Stimulated activated CD8-positive, alpha-beta memory T cell treated with anti-CD3 and anti-CD28 coated beads, Interleukin-15, amount 100 ng/mL, for 1 hour (primary cell): Measurements from ENCODE around the gene SUCLG2.

Source experiments
- DNase-seq: peaks from one replicate; pipeline ENCODE4 v3.0.0-alpha.2; 2020; ENCODE audit warnings: low read depth

SUCLG2 gene

DNA sequence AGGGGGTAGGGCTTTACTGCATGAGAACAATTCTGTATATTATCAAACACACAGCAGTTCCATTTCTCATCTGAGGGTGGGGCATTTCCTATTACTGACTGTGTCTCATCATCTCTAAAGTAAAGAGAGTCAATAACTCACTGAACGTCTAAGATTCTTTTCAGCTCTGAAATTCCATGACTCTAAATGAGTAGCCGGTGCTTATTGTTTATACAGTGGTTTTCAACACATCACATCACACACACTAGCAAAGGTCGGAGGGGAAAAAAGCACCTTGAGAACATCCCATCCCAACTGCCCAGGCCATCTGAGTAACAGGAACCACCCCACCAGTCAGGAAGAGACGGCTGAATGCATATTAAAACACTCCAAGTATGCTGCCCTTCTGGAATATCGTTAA, 196.0 kb downstream of the SUCLG2 start:
- DNase-seq, result no peak

DNA sequence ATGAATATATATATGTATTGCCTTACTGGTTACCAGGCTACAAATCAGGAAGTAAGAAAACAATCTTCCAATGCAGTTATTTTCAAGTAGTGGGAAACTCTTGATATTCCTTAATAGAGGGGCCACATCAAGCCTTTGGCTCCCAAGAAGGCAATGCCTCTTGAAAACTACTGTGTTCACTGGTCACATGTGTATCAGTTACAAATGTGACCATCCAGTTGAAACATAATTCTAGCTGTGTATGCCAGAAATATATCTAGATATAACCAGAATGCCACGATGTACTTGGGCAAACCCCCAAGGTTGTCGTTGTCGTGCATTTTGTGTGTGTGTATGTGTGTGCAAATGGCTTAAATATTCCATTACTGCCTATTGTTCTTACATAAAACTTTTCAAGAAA, 200.8 kb downstream of the SUCLG2 start:
- no peak for DNase-seq

DNA sequence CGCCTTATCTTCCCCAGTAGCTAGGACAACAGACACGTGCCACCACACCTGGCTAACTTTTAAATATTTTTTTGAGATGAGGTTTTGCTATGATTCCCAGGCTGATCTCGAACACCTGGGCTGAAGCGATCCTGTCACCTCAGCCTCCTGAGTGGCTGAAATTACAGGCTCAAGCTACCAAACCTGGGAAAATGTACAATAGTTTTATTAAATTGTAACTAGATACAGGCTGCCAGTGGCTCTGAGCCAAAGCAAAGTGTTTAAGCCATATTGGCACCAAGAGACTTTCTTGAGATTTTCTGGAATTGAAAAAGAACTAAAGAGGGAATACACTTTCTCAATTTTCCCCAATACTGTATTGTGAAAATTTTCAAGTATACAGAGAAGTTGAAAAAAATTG, 204.3 kb downstream of the SUCLG2 start:
- DNase-seq, result no peak

DNA sequence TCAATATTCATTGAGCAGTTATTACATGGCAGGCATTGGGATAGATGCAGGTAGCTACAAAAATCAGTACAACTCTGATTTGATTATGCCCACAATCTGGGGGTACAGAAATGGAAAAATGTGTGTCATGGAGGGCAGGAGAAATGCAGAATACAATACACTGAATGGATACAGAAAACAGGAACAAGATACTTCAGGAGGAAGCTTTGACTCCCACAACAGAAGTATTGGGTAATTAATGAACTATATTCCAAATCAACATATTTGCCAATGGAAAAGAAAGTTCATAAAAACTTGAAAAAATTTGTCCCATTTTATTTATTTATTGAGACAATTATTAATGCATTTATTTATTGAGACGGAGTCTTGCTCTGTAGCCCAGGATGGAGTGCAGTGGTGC, 207.0 kb downstream of the SUCLG2 start:
- no peak for DNase-seq

DNA sequence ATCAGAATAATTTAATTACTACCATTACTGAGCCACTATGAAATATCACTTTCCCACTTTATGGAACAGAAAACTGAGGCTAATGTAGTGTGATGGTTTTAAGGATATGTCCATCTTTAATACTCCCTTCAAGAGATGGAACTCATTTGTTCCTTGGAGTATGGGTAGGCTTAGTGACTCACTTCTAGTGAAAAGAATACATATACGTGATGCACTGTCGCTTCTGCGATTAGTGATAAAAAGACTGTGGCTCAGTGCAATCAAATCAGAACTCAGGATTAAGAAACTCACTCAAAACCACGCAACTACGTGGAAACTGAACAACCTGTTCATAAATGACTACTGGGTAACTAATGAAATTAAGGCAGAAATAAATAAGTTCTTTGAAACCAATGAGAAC, 216.6 kb downstream of the SUCLG2 start:
- DNase-seq, result no peak

DNA sequence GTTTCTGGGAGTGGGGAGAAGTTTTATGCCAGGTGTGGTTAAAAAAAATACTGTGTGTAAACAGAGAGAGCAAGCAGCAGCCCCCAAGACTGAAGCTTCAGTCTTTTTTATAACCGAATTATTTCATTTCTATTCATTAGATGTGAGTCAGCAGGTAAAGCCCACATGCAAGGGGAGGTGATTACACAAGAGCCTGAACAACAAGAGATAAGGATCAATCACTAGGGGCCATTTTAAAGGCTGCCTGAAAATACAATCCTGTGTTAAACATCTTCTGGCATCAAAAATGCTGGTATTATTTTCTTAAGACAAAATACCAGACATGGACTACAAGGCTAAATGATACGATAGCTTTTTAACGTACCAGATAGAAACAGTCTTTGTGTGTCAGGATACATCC, 217.3 kb downstream of the SUCLG2 start:
- DNase-seq, result no peak

DNA sequence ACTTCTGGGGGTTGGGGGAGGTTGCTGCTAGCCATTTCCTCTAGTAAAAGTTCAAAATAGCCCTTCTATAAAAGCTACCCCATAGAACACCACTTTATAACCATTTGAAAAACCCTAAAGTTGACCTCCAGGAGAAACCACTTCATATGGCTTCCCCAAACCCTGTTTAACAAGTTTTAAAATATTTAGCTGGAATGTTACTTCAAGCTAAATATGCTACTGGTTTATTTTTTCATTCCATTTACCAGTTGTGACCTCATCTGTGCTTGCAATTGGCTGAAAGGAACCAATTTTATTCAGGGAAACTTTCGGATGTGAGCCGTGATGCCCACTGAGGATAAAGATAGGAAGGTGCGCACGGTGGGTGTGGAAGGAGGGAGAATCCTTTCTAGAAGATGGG, 221.3 kb downstream of the SUCLG2 start:
- no peak for DNase-seq

DNA sequence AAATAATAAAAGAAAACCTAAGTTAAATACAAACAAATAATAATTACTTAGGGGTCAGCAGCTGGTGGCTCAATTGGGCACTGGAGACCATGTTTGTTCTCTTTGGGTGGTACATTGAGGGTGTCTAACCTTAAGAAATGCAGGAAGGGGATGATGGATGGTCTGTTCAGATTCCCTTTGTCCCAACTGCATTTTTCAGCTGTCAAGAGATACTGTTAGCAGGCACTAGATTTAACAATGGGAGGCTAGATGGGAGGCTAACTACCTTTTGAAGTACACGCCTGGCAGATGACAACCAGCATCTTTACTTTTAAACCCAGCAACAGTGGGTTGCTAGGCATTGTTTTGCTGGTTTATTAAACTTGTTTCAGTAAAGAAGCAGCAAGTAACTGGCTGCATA, 222.5 kb downstream of the SUCLG2 start:
- no peak for DNase-seq

DNA sequence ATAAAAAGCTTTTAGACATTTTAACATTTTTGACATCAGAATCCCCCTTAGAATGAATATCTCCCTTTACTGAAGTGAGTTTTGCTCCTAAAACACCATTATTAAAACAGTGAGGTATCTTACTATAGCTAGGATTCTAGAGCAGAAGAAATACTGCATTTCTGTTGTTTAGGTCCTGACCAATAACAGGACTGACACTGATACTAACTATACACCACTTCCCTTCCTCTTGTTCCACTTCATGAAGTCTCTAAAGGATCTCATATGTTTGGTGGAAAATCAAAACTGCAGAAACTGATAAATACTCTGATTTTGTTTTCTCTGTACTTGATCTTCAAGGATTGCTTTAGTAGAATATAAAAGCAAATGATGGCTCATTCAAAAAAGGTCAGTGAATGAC, 230.7 kb downstream of the SUCLG2 start:
- DNase-seq, result no peak

DNA sequence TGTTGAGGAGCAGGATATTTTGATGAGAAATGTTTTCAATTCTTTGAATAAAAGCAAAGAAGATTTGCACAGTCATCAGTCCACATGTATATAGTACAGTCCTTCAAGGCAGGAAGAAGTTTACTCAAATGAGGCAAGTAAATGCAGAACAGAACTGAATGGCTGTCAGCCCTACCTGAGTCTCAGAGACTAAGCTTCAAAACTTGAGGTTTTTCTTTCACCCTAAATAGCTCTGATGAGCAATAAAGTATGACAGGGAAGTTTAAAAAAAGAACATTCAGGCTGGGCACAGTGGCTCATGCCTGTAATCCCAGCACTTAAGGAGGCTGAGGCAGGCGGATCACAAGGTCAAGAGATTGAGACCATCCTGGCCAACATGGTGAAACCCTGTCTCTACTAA, 232.5 kb downstream of the SUCLG2 start:
- no peak for DNase-seq

DNA sequence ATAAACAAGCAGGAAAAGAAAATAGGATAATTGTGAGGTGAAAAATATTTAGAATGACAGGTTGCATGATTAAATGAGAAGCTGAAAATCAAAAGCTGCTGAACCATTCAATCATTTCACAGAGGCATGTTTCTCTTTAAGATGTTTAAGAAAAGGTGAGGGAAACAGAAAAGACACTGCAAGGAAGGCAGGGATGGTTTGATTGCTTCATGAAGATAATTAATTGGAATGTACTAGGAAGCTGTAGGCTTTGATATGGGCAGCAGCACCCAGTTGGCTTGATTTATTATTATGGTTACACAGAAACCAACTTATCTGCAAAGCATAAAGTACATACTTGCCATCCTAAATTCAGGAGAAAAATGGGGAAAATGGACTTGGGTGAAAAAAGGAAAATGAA, 234.6 kb downstream of the SUCLG2 start:
- no peak for DNase-seq

DNA sequence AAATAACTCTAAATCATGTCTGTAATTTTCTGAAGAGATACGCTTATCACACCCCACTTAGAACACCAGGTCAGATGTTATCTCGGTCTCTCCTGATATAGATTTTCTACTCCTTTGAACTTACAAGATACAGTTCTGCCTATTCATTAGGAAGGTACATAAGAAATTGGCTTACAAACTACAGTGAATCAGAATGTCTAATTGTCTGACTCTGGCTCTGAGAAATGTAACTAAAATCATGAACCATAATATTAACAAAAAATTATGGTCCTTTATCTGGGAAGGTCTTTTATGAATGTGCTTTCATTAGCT, 235.2 kb downstream of the SUCLG2 start:
- DNase-seq, result no peak

DNA sequence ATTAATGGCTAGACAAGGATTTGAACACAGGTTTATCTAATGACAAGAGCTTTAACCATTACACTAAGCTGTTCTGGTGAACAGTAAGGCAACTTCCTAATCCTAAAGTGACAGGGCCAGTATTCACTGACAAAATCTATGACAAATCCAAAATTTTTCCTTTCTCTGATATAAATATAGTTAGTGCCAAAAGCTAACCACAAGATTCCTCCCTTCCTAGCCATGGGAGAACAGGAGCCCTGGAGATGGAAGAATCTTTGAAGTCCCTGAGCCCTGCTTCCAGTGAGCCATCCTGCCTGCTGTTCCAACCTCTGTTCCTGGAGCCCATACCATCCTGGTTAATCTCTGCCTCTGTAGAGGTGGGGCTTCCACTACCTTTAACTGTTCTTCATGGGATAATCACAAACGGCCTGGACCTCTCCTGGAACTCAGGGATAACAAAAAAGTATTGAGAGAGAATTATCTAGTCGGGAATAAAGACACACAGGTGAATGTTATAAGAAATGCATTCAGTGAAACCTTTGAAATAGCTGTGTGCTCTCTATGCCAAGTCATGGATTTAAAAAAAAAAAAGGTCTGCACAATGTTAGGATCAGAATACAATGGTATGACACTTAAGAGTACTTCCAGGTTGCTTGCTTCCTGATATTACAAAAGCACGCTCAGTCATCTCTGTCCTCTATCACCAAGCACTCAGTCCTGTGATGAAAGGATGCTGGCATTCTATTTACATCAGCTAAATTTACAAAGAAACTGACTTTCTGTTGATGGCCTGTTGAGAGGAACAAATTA, 235.8 kb downstream of the SUCLG2 start:
- no peak for DNase-seq

DNA sequence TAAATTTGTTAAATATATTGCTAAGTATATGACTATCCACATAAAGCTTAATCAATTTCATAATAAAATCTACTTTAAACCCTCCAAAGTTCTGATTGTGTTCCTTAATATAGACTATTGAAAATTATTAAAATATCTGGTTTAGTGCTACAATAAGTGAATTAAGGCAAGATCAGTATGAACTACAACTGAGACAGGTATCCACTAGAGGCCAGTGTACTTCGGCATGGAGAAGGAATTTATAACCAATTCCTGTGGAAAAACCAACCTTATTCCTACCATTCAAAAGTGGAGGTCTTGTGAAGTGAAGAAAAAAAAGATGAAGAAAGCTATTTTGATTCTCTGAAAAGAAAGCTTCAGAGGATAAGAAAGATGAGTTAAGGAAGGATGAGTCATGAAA, 237.7 kb downstream of the SUCLG2 start:
- DNase-seq, result no peak

DNA sequence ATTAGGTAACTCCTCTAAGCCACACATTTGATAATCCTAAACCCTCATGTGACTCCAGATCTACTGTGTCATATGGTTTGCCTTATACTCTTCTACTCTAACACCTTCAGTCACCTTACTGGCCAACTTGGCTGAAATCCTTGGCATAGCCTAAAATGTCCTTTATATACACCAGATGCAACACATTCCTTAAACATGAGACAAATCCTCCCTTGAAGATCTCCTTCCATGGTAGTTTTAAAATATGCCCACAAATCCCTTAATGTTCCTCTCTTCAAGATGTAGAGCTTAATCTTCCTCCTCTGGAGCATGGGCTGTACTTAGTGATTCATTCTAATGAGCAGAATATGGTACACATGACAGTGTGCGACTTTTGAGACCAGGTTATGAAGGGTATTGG, 238.9 kb downstream of the SUCLG2 start:
- DNase-seq, result no peak

DNA sequence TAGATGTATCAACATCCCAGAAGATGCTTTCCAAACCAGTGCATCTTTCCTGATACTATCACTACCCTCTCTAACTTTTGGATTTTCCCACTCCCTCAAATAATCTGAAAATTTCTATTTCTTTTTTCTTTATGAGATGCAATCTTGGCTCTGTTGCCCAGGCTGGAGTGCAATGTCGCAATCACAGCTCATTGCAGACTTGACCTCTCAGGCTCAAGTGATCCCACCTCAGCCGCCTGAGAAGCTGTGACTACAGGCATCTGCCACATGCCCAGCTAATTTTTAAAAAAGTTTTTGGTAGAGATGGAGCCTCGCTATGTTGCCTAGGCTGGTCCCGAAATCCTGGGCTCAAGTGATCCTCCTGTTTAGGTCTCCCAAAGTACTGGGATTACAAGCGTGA, 239.7 kb downstream of the SUCLG2 start:
- DNase-seq, result no peak

DNA sequence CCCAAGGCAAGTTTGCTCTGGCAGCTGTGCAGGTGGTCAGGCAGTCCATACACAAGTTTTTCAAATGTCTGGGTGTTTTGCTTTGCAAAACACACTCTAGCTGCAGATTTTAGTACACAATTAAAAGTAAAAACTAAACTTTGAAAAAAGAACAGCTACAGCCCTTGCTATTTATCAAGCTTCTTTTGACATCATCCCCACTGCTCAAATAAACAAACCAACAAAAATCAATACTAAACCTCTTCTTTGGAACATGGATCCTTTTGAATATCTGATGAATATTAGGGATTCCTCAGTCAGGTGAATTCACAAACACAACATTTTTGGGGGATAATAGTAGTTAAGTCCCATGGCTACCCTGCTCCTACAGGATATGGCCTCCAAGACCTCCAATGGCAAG, 249.2 kb downstream of the SUCLG2 start:
- DNase-seq, result no peak

DNA sequence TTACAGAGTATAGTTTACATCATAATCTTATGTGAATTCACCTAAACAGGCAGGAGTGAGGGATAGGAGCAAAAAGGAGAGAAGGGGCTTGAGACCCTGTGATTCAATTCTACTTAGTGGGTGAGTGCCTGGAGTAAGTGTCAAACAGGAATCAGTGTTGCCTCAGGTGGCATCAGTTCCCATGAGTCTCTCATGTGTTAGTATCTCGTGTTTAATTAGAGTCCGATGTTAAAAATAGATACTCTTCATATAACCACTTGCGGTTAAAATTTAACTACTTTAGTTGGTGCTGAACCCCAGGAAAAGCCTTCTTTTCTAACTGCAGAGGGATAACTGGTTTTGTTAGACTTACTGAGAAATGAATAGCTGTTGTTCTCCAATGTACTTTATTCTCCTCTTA, 251.5 kb downstream of the SUCLG2 start:
- DNase-seq, result no peak

DNA sequence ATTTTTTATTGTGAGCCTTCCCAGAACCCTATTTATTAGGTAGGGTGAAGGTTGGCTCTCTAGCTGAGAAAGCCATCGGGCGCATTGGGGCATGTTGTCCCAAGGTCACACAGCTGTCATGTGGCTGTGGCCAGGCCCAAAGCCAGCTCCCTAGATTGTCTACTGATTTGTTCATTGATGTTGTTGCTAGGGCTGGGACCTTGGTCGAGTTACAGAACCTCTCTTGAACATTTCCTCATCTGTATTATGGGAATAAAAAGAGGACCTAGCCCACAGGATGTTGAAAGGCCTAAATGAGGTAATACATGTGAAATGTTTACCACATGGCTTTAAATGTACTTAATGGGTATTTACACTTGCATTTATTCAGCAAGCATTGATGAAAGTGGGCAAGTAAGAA, 252.5 kb downstream of the SUCLG2 start:
- no peak for DNase-seq

DNA sequence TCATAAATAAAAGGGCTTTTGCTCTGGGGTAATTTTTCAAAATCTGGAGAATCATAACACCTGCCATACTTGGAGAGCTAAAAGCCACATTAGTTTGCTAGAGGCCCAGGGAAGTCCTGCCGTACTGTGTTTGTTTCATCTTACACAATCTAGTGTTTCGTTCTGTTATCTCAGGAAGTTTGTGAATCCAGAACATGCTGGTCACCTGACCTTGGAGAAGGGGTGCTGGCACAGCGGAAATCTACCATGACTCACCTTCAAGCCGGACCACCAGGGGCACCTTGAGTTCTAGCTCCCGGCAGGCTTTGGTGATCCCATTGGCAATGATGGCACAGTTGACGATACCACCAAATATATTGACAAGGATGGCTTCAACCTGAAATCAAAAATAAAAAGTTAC, 253.9 kb downstream of the SUCLG2 start:
- no peak for DNase-seq

DNA sequence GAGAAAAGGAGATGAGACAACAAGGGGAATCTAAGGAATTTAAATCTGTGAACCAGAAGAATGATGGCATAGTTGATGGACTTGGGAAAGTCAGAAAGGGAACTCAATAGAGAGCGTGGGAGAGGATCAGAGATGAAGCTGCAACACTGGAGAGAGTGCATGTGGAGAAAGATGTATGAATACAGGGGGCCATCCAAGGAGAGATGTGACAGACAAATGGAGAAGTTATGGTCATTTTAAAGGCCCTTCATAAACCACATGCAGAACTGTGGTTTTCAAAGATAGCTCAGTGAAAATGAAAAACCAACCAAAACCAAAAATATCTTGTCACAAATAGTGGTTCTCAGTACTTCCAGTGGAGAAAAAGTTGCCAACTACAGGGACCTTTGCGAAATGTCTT, 265.2 kb downstream of the SUCLG2 start:
- DNase-seq, result no peak

DNA sequence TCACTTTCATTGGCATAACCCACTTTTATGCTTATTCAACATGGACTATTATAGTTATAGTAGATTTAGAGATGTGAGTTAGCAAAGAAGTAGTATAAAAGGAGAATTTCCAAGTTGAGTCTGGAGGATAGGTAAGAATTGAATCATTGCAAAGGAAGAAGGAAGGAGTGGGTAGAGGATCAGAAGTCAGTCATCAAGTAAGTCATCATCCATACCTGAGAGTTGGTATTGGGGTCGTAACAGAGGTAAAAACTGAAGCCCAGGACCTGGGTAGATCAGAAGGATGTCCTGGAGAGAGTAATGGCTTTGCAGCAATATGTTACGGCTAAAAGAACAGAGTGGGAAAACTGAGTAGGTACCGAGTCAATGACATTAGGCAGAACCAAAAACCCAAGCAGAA, 265.7 kb downstream of the SUCLG2 start:
- DNase-seq, result no peak

DNA sequence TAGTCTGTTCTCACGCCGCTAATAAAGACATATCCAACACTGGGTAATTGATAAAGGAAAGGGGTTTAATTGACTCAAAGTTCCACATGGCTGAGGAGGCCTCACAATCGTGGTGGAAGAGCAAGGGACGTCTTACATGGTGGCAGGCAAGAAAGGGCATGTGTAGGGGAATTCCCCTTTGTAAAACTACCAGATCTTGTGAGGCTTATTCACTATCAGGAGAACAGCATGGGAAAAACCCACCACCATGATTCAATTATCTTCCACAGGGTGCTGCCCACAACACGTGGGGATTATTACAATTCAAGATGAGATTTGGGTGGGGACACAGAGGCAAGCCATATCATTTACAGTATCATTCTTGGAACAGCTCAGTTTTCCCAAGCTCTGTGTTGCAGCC, 268.0 kb downstream of the SUCLG2 start:
- no peak for DNase-seq

DNA sequence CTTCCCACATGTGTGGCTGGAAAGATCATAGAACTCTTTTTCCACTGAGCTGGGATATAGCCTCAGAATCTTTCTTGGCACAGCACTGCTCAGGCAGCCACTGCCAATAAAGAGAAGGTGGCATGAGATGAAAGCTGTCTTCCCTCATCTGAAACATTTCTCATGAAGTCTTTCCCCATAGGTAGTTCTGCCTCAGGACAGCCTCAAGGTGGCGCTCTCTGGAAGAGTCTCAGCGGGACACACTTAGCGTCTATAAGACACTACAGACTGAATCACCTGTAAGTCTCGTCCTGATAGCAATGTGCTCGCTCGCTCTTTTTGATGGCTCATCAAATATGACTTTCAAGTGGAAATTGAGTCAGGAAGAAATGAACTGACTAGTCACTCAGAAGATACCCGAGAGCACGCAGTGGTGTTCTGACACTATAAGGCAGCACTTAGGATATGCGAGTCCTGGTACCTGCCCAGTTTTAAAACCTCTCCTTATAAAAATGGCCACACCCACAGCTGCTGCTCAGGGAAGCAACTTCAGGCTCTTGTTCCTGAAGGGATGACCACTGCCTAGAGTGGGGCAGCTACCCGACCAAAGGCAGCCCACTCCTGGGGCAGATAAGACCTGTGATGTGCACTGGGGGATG, 269.5 kb downstream of the SUCLG2 start:
- peak; percentile 14 for DNase-seq
